Cerebellar cortex (tissue), 1 donor: ENCODE results near the gene ZNF445.
"Not testable (repeated sequence)": the region's sequence is repeated elsewhere in the genome, so short reads cannot be mapped to it uniquely, and the experiment has no call there.

Source experiments
- DNase-seq: peaks from one replicate; pipeline ENCODE4 v3.0.0-alpha.2; 2015; ENCODE audit warnings: low spot score

The ZNF445 gene

GRCh38 chr3:44398853-44399252, 78.6 kb downstream of the ZNF445 start:
- DNase-seq, result no peak

- DNase-seq, result not testable (repeated sequence)
These were observed 79.2 kb downstream of the ZNF445 start for GRCh38 chr3:44398271-44398670.

GRCh38 chr3:44396200-44397171, 81.0 kb downstream of the ZNF445 start:
- no peak for DNase-seq

- DNase-seq, result no peak
These were observed 81.8 kb downstream of the ZNF445 start for GRCh38 chr3:44395714-44396113.

- no peak for DNase-seq
These were observed 85.0 kb downstream of the ZNF445 start for GRCh38 chr3:44392489-44392888.

- DNase-seq, result no peak
These were observed 90.1 kb downstream of the ZNF445 start for GRCh38 chr3:44387404-44387803.
